Measurements from ENCODE around the gene TSPAN4. TPM values are rescaled to one million over a fixed set of nuclear protein-coding genes. Genes with fewer than 3 reads are reported as not detected.
A peak's percentile ranks its signal among the peaks of the same experiment; 100 is the strongest.

The TSPAN4 gene
- total and polyA plus RNA-seq, 2 of the 13 experiments (the other 11 are each of a cell fraction or from before 2014, with no cell fraction given), result 31.7 to 68.3 TPM

DNA sequence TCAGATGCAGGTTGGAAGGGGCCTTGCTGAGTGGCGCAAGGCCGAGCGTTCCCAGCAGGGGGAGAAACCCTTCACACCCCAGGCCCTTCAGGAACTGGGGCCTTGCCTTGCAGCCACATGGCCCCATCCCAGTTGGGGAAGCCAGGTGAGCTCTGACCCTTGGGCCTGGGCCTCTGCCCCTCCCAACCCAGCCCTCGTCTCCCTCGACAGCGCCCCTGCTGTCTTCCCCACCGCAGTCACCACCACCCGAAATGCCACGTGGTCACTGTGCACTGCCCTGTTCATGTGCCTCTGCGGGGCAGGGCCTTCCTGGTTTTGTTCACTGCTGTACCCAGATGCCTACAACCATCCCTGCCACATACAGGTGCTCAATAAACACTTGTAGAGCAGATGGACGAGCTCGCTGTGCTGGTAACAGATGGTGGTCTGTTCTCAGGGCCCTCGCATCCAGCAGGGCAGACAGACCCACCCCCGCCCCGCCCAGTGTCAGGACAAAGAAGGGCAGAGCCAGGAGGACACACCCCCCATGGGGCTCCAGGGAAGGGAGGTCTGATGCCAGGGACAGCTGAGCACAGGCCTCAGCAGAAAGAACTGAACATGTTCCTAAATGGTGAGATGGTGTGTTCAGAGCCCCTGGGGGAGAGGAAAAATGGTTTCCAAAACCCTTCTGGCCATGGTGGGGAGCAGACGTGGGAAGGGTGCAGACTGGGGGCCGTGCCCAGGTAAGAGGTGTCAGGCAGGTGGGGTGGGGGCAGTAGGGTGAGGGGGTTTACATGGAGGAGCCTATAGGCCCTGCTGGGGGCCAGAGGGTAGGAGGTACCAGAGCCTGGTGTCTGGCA, 4.0 kb upstream of the TSPAN4 start (continued):
- TF ChIP-seq RORA (CRISPR knock-in tag; IDR thresholded peaks at IDR 0.05) (no peak), TOPORS (CRISPR knock-in tag; IDR thresholded peaks at IDR 0.05) (0 out of 2 replicates have a peak, but pooled peaks have one; percentile 23), ZNF629 (CRISPR knock-in tag; conservative IDR thresholded peaks at IDR 0.05) (no peak; the same call in 1 of the 2 replicates), REPIN1 (CRISPR knock-in tag; IDR thresholded peaks at IDR 0.05; ENCODE audit: borderline replicate concordance, low read depth) (peak; percentile 55), KLF15 (CRISPR knock-in tag; IDR thresholded peaks at IDR 0.05; ENCODE audit: borderline replicate concordance) (no peak), RARA (CRISPR knock-in tag; IDR thresholded peaks at IDR 0.05) (peak; percentile 45; the same call in 1 of the 2 replicates), ZNF772 (CRISPR knock-in tag; IDR thresholded peaks at IDR 0.05) (peak; percentile 88), IRF2 (CRISPR knock-in tag; IDR thresholded peaks at IDR 0.05) (peak; percentile 88), GABPB1 (CRISPR knock-in tag; IDR thresholded peaks at IDR 0.05) (peak; percentile 62), ELF3 (CRISPR knock-in tag; IDR thresholded peaks at IDR 0.05) (peak; percentile 70), ZNF761 (CRISPR knock-in tag; conservative IDR thresholded peaks at IDR 0.05) (no peak), GATAD1 (CRISPR knock-in tag; IDR thresholded peaks at IDR 0.05) (peak; percentile 76), ZFP41 (CRISPR knock-in tag; IDR thresholded peaks at IDR 0.05; ENCODE audit: borderline replicate concordance) (0 out of 2 replicates have a peak, but pooled peaks have one; percentile 66), PPARG (CRISPR knock-in tag; conservative IDR thresholded peaks at IDR 0.05) (peak; percentile 50; the same call in 1 of the 2 replicates), JUN (CRISPR knock-in tag; IDR thresholded peaks at IDR 0.05) (no peak), PAWR (CRISPR knock-in tag; IDR thresholded peaks at IDR 0.05; ENCODE audit: borderline replicate concordance) (0 out of 2 replicates have a peak, but pooled peaks have one; percentile 35), KAT7 (CRISPR knock-in tag; IDR thresholded peaks at IDR 0.05; ENCODE audit: borderline replicate concordance) (peak; percentile 65; the same call in 1 of the 2 replicates), ZSCAN21 (CRISPR knock-in tag; IDR thresholded peaks at IDR 0.05; ENCODE audit: borderline replicate concordance) (peak; percentile 77; the same call in 1 of the 2 replicates), ZSCAN29 (CRISPR knock-in tag; conservative IDR thresholded peaks at IDR 0.05) (no peak), ZNF780A (CRISPR knock-in tag; IDR thresholded peaks at IDR 0.05) (no peak), ZKSCAN5 (CRISPR knock-in tag; IDR thresholded peaks at IDR 0.05) (no peak), CENPX (CRISPR knock-in tag; IDR thresholded peaks at IDR 0.05) (no peak), NR2F6 (IDR thresholded peaks at IDR 0.05) (no peak; the same call in 1 of the 2 replicates), NR2F6 (CRISPR knock-in tag; IDR thresholded peaks at IDR 0.05) (peak; percentile 82)
- TF ChIP-seq, protein P1, sequence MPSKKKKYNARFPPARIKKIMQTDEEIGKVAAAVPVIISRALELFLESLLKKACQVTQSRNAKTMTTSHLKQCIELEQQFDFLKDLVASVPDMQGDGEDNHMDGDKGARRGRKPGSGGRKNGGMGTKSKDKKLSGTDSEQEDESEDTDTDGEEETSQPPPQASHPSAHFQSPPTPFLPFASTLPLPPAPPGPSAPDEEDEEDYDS (CRISPR knock-in tag; IDR thresholded peaks at IDR 0.05), result peak; percentile 48; the same call in 1 of the 2 replicates
- TF ChIP-seq, protein P2, sequence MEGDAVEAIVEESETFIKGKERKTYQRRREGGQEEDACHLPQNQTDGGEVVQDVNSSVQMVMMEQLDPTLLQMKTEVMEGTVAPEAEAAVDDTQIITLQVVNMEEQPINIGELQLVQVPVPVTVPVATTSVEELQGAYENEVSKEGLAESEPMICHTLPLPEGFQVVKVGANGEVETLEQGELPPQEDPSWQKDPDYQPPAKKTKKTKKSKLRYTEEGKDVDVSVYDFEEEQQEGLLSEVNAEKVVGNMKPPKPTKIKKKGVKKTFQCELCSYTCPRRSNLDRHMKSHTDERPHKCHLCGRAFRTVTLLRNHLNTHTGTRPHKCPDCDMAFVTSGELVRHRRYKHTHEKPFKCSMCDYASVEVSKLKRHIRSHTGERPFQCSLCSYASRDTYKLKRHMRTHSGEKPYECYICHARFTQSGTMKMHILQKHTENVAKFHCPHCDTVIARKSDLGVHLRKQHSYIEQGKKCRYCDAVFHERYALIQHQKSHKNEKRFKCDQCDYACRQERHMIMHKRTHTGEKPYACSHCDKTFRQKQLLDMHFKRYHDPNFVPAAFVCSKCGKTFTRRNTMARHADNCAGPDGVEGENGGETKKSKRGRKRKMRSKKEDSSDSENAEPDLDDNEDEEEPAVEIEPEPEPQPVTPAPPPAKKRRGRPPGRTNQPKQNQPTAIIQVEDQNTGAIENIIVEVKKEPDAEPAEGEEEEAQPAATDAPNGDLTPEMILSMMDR (CRISPR knock-in tag; IDR thresholded peaks at IDR 0.05), result peak; percentile 81
- TF ChIP-seq, protein P3, sequence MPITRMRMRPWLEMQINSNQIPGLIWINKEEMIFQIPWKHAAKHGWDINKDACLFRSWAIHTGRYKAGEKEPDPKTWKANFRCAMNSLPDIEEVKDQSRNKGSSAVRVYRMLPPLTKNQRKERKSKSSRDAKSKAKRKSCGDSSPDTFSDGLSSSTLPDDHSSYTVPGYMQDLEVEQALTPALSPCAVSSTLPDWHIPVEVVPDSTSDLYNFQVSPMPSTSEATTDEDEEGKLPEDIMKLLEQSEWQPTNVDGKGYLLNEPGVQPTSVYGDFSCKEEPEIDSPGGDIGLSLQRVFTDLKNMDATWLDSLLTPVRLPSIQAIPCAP (CRISPR knock-in tag; IDR thresholded peaks at IDR 0.05; ENCODE audit: low read depth), result no peak
- TF ChIP-seq, protein P4, sequence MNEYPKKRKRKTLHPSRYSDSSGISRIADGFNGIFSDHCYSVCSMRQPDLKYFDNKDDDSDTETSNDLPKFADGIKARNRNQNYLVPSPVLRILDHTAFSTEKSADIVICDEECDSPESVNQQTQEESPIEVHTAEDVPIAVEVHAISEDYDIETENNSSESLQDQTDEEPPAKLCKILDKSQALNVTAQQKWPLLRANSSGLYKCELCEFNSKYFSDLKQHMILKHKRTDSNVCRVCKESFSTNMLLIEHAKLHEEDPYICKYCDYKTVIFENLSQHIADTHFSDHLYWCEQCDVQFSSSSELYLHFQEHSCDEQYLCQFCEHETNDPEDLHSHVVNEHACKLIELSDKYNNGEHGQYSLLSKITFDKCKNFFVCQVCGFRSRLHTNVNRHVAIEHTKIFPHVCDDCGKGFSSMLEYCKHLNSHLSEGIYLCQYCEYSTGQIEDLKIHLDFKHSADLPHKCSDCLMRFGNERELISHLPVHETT (CRISPR knock-in tag; conservative IDR thresholded peaks at IDR 0.05), result peak; percentile 65; the same call in 1 of the 2 replicates
